Thyroid gland (tissue), 4 donors: ENCODE measurements around the gene NUMB.

Experiments used
- POLR2A ChIP-seq, 2 donors: fragments of 450-650 bp; IDR thresholded peaks; one replicate each; pipeline ENCODE4 v1.6.1; 2017; ENCODE audit warnings: antibody characterized with exemption in 2 of 2, mild to moderate bottlenecking in 2 of 2, moderate library complexity in 1 of 2
- TF ChIP-seq, protein P1 (sequence below), 6 experiments: fragments of 200-600 bp in 3 of 6; fragments of 450-650 bp in 3 of 6; sonication (generic) in 3 of 6; IDR thresholded peaks; one replicate each; pipeline ENCODE4 v1.5.1; 2016 to 2019; ENCODE audit warnings: antibody characterized with exemption in 6 of 6, mild to moderate bottlenecking in 2 of 6, inconsistent platforms in 1 of 6, moderate library complexity in 1 of 6

DNA sequence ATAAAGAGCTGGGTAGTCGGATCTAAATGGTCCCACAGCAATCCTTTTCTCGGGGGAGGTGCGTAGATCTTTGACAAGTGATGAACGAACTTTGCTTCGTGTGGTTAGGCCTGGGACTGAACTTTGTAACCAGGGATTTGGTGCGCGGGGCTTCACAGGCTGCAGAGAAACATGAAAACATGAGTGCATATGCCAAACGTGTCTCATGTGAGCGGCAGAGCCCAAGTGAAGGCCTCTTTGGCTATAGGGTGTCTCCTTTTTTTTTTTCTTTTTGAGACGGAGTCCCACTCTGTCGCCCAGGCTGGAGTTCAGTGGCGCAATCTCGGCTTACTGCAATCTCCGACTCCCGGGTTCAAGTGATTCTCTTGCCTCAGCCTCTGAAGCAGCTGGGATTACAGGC is 20.3 kb upstream of the NUMB start:
- TF ChIP-seq, protein P1, sequence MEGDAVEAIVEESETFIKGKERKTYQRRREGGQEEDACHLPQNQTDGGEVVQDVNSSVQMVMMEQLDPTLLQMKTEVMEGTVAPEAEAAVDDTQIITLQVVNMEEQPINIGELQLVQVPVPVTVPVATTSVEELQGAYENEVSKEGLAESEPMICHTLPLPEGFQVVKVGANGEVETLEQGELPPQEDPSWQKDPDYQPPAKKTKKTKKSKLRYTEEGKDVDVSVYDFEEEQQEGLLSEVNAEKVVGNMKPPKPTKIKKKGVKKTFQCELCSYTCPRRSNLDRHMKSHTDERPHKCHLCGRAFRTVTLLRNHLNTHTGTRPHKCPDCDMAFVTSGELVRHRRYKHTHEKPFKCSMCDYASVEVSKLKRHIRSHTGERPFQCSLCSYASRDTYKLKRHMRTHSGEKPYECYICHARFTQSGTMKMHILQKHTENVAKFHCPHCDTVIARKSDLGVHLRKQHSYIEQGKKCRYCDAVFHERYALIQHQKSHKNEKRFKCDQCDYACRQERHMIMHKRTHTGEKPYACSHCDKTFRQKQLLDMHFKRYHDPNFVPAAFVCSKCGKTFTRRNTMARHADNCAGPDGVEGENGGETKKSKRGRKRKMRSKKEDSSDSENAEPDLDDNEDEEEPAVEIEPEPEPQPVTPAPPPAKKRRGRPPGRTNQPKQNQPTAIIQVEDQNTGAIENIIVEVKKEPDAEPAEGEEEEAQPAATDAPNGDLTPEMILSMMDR (IDR thresholded peaks at IDR 0.05) = no peak
- TF ChIP-seq POLR2A (IDR thresholded peaks at IDR 0.05) = no peak
